Measurements from ENCODE around the gene CDT1. TPM values are rescaled to one million over a fixed set of nuclear protein-coding genes. Genes with fewer than 3 reads are reported as not detected.

CDT1 gene
- total RNA-seq, 1 experiment from 2014 or later, result 74.1 TPM

- H3K27me3 ChIP-seq (ENCODE audit: insufficient read depth, low read length), result no peaks in the 10 kb centered on the region
- H2BK5ac ChIP-seq (ENCODE audit: insufficient read length, low read length), result no peak overlapping the region
- no peaks in the 10 kb centered on the region for H3K4me1 Mint-ChIP-seq
- H2BK120ac ChIP-seq (ENCODE audit: low read depth, low read length, poor library complexity, severe bottlenecking), result no peak overlapping the region
- H4K91ac ChIP-seq (ENCODE audit: insufficient read length, low read depth, low read length), result no peak overlapping the region
- no peak for TF ChIP-seq CTCF (conservative IDR thresholded peaks at IDR 0.05)
- H3K14ac ChIP-seq (ENCODE audit: insufficient read depth, low read length), result no peak overlapping the region
- H3K23me2 ChIP-seq (ENCODE audit: insufficient read length, low read depth, low read length, poor library complexity, severe bottlenecking), result no peaks in the 10 kb centered on the region
- no peaks in the 10 kb centered on the region for H3K27me3 Mint-ChIP-seq (ENCODE audit: low read depth)
- H3K9ac ChIP-seq (ENCODE audit: extremely low read depth, insufficient read length, low read length), result no peak overlapping the region
- H2BK15ac ChIP-seq (ENCODE audit: low read depth, low read length), result no peak overlapping the region
- H3K79me1 ChIP-seq (ENCODE audit: insufficient read depth, low read depth, low read length, poor library complexity, severe bottlenecking), result no peaks in the 10 kb centered on the region
- no peak overlapping the region for H4K5ac ChIP-seq (ENCODE audit: insufficient read length, low read depth, low read length)
- H3K4me1 ChIP-seq (ENCODE audit: insufficient read depth, low read length), result no peaks in the 10 kb centered on the region
- H2AK5ac ChIP-seq (ENCODE audit: insufficient read length, low read length), result no peak overlapping the region
- no peak overlapping the region for H3T11ph ChIP-seq (ENCODE audit: low read length)
- H3K27ac ChIP-seq (ENCODE audit: insufficient read length, low read depth, low read length), result no peak overlapping the region
- H3K9me3 ChIP-seq (ENCODE audit: control insufficient read depth, low read depth, low read length), result no peaks in the 10 kb centered on the region
- no peak overlapping the region for H2AFZ ChIP-seq (ENCODE audit: low read length)
- H2BK20ac ChIP-seq (ENCODE audit: low read depth, low read length, poor library complexity, severe bottlenecking), result no peak overlapping the region
- no peak overlapping the region for H4K8ac ChIP-seq (replicated peaks; ENCODE audit: insufficient read length, low read depth, low read length)
- H3K18ac ChIP-seq (ENCODE audit: insufficient read length, low read depth, low read length), result no peak overlapping the region
- no peak overlapping the region for H3K27ac Mint-ChIP-seq
- no peaks in the 10 kb centered on the region for H3K9me3 Mint-ChIP-seq
- no peaks in the 10 kb centered on the region for H4K20me1 ChIP-seq (ENCODE audit: control insufficient read depth, insufficient read depth, insufficient read length)
- no peak overlapping the region for H3K4me3 Mint-ChIP-seq
- H3K79me2 ChIP-seq (ENCODE audit: insufficient read depth, low read length), result no peaks in the 10 kb centered on the region
- H3K23ac ChIP-seq (ENCODE audit: insufficient read length, low read depth, low read length), result no peak overlapping the region
- DNase-seq, result no peak
- no peak overlapping the region for H3K4ac ChIP-seq (ENCODE audit: low read depth, low read length)
- no CpG with 5 or more reads among the region's 19 CpGs for WGBS (ENCODE audit: extremely low coverage, insufficient read length, low lambda C conversion rate)
- no peak overlapping the region for H3K56ac ChIP-seq (ENCODE audit: insufficient read length, low read depth, low read length)
- no peak overlapping the region for H3K4me2 ChIP-seq (ENCODE audit: insufficient read depth, insufficient read length, low read length)
- H2BK12ac ChIP-seq (ENCODE audit: insufficient read length, low read depth, low read length), result no peak overlapping the region
- H3K36me3 Mint-ChIP-seq (ENCODE audit: insufficient read depth in 1 of 3, low read depth in 3 of 3), result peaks cover 4 to 16% (median 13%) of the 10 kb centered on the region in 3 experiments; a peak in 6 of 7 replicates
Observed at GRCh38 chr16:88838566-88838965, 35.0 kb downstream of the CDT1 start.

Data from H9 (cell line).